ENCODE measurements around the gene U2AF2.

DNA sequence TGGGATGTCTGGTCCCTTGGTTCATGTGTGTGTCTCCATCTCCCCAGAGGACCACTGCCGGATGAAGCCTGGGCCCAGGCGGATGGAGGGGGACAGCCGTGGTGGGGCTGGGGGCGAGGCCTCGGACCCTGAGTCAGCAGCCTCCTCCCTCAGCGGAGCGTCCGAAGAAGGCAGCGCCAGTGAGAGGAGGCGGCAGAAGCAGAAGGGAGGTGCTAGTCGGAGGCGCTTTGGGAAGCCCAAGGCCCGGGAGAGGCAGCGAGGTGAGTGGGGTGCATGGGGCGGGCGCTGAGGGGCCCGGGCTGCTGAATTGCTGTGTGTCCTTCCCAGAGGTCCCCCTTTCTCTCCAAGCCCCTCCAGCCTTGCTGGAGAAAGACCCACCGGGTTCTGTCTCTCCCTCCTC, 3.6 kb upstream of the U2AF2 start:
- TF ChIP-seq, protein P1, sequence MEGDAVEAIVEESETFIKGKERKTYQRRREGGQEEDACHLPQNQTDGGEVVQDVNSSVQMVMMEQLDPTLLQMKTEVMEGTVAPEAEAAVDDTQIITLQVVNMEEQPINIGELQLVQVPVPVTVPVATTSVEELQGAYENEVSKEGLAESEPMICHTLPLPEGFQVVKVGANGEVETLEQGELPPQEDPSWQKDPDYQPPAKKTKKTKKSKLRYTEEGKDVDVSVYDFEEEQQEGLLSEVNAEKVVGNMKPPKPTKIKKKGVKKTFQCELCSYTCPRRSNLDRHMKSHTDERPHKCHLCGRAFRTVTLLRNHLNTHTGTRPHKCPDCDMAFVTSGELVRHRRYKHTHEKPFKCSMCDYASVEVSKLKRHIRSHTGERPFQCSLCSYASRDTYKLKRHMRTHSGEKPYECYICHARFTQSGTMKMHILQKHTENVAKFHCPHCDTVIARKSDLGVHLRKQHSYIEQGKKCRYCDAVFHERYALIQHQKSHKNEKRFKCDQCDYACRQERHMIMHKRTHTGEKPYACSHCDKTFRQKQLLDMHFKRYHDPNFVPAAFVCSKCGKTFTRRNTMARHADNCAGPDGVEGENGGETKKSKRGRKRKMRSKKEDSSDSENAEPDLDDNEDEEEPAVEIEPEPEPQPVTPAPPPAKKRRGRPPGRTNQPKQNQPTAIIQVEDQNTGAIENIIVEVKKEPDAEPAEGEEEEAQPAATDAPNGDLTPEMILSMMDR (IDR thresholded peaks at IDR 0.05 in 4 of 5, conservative IDR thresholded peaks at IDR 0.05 in 1 of 5) = no peak
- TF ChIP-seq POLR2A (IDR thresholded peaks at IDR 0.05) = no peak

Measured in gastrocnemius medialis (tissue), 4 donors.